Spleen (tissue), 7 donors: ENCODE measurements around the gene NDST3.

ENCODE experiments used
- CTCF ChIP-seq, 11 experiments: fragments of 200-600 bp in 7 of 11; fragments of 450-650 bp in 4 of 11; sonication (generic) in 4 of 11; IDR thresholded peaks in 8 of 11; conservative IDR thresholded peaks in 3 of 11; 1 replicate in 7 of 11; 2 replicates in 4 of 11; pipeline versions ENCODE4 v1.4.0 to v1.8.0; 2016 to 2021; ENCODE audit warnings: antibody characterized with exemption in 11 of 11, inconsistent platforms in 4 of 11, mild to moderate bottlenecking in 1 of 11
- POLR2A ChIP-seq, 3 donors: fragments of 450-650 bp; IDR thresholded peaks; one replicate each; pipeline ENCODE4 v1.5.1; 2017; ENCODE audit warnings: antibody characterized with exemption in 3 of 3, mild to moderate bottlenecking in 1 of 3
- donor health status: DM: no; HTN: no; CAD: no; lungs with moderate emphysema.
- donor health status: DM: no; HTN: no; CAD: no.
- donor health status: DM: no; HTN: no; CAD: no.

GRCh38 chr4:118265312-118266144 is 231.2 kb downstream of the NDST3 start:
- no peak for TF ChIP-seq CTCF (IDR thresholded peaks at IDR 0.05 in 8 of 11, conservative IDR thresholded peaks at IDR 0.05 in 3 of 11)
- TF ChIP-seq POLR2A (IDR thresholded peaks at IDR 0.05): no peak
